NT2/D1 (cell line): ENCODE results near the gene MAVS.

Experiments used
- SUZ12 ChIP-seq: IDR thresholded peaks from 2 replicates; pipeline ENCODE4 v1.6.1; 2011; ENCODE audit not compliant: insufficient read length, insufficient read depth; ENCODE audit errors: extremely low read depth
- YY1 ChIP-seq: IDR thresholded peaks from 2 replicates; pipeline ENCODE4 v1.6.1; 2011; ENCODE audit not compliant: insufficient read length, insufficient read depth
- ZNF274 ChIP-seq: IDR thresholded peaks from 2 replicates; pipeline ENCODE4 v1.6.1; 2011; ENCODE audit warnings: mild to moderate bottlenecking, low read depth, low read length

DNA sequence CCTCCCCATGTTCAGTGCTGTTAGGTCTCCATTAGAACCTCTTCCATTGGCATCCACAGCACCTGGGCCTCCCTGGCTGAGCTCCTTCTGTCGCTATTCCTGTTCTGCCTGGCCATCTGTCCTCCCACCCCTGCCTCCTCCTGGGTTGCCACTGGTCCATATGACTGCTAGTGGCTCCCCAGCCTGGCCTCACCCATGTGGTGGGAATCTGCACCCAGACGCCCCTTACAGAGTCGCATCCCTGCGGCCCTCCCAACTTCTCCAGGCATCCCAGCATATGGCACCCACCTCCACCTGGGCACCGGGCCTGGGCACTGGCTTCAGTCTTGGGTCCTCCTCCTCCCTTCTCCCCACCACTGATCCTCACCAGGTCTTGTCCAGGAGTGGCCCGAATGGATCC, 42.8 kb upstream of the MAVS start:
- TF ChIP-seq SUZ12: no peak
- no peak for TF ChIP-seq YY1
- TF ChIP-seq ZNF274: no peak
